HG03521 (cell line): ENCODE data around the gene SSUH2.
"Not testable (repeated sequence)": the region's sequence is repeated elsewhere in the genome, so short reads cannot be mapped to it uniquely, and the experiment has no call there.

Source experiments
- ATAC-seq: cut with Tn5 transposase; IDR thresholded peaks from one replicate; pipeline ENCODE4 v1.9.1; 2021; ENCODE audit warnings: mild to moderate bottlenecking, moderate library complexity; ENCODE audit not compliant: unreplicated experiment

The SSUH2 gene

GRCh38 chr3:8660175-8661118, 15.8 kb upstream of the SSUH2 start:
- ATAC-seq = no peak

DNA sequence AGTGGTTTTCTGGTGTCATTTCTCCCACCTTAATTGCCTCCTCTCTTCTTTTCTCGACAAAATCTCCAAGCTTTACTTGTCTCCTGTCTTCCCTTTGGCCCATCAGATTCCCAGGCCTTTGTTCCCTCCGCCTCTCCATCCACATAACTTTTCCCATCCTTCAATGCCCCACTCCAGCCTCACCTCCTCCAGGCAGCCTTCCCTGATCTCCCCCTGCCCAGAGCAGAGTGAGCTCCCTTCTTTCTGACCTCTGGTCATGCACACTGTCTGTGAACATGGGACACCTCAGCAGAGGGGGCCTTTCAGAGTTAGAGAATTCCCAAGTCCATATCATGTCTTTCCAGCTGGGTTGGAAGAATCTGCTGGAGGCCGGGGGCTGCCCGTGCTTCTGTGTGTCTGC, 14.6 kb upstream of the SSUH2 start:
- no peak for ATAC-seq

DNA sequence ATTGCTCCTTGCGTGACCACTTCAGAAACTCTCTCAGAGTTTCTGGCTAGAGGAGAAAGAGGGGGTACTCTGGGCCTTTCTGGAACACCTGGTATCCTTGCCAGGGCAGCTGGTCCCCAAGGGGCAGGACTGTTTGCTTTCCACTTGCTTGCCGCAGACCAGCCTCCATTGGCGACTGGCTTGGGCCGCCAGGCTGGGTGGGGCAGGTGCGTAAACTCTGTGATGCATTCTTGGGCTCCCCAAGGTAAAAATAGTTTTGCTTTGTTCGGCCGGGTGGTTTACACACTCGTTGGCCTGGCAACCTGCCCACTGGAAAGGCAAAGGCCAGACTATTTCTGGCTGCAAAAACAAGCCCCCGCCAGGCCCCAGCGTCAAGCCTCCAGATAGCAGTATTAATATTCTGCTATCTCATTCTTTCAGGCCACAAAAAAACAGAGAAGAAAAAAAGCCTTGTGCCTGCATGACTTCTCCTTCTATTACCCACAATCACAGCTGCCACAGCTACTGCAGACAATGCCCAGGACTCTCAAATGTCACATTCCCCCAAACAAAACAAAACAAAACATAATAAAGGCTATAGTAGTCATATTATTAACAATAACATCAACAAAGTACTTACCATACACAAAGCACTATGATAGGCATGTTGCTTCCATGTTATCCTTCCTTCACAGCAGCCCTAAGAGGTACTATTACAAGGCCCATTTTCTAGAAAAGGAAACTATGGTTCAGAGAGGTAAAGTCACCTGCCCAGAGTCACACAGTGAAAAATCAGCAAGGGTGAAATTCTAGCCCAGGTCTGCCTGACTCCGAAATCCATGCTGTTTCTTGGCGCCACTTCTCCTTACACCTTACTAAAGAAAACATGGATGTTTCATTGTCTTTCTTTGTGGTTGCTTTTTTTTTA, 14.0 kb upstream of the SSUH2 start:
- ATAC-seq = peak; percentile 80

DNA sequence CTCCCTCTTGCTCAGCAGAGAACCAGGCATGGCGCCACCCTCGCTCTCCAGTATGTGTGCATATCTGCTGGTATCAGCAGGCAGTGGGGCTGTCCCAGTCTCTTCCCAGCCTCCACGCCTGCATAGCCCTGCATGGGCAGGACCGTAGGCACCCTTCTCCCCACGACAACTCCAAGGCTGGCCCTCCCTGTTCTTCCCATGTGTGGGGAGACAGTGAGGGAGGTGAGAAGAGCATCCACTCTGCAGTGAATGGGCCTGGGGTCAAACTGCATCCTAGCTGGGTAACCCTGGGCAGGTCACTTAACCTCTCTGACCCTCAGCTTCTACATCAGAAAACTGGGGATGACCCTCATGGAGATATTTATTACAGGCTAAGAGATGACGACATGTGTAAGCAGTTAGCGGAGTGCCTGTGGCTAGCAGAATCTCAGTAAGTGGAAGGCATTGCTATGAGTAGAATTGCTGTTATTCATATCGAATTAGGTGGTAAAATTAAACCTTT, 13.3 kb upstream of the SSUH2 start:
- peak; percentile 31 for ATAC-seq

GRCh38 chr3:8656240-8656639, 11.6 kb upstream of the SSUH2 start:
- ATAC-seq = no peak

DNA sequence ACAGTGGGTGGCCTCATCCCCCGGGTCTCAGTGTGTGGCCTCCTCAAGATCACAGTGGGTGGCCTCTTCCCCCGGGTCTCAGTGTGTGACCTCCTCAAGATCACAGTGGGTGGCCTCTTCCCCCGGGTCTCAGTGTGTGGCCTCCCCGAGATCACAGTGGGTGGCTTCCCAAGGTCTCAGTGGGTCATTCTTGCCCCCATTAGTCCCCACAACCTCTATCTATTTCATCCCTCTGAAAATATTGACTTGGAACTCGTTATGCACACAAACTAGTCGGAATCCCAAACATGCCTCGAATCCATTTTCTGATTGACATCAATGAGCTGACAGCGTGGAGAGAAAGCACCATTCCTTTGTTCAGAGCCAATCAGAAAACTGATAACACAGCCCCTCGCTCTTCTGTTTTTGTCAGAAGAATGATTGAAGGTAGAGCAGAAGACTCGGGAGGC, 10.8 kb upstream of the SSUH2 start:
- ATAC-seq = no peak

- ATAC-seq = not testable (repeated sequence)
These were observed 10.2 kb upstream of the SSUH2 start for GRCh38 chr3:8654572-8655329.

DNA sequence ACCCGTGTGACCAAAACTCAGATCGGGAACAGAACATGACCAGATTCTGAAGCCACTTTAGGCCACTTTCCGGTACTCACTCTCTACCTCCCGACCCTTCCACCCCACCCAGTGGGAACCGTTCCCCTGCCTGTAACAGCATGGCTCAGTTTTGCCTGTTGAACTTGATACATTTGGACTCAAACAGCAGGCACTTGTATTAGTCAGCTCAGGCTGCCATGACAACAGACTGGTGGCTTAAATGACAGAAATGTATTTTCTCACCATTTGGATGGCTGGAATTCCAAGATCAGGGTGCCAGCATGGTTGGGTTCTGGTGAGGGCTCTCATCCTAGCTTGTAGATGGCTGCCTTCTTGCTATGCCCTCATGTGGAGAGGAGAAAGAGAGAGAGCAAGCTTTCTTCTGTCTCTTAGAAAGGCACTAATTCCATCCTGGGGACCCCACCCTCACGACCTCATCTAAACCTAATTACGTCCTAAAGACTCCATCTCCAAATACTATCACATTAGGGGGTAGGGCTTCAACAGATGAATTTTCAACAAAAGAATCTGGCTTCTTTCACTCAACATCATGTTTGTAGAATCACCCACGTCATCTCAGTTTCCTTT, 9.3 kb upstream of the SSUH2 start:
- ATAC-seq = no peak

- ATAC-seq = no peak
These were observed 7.9 kb upstream of the SSUH2 start for GRCh38 chr3:8652324-8652987.

GRCh38 chr3:8651418-8652323, 7.1 kb upstream of the SSUH2 start:
- ATAC-seq = no peak

DNA sequence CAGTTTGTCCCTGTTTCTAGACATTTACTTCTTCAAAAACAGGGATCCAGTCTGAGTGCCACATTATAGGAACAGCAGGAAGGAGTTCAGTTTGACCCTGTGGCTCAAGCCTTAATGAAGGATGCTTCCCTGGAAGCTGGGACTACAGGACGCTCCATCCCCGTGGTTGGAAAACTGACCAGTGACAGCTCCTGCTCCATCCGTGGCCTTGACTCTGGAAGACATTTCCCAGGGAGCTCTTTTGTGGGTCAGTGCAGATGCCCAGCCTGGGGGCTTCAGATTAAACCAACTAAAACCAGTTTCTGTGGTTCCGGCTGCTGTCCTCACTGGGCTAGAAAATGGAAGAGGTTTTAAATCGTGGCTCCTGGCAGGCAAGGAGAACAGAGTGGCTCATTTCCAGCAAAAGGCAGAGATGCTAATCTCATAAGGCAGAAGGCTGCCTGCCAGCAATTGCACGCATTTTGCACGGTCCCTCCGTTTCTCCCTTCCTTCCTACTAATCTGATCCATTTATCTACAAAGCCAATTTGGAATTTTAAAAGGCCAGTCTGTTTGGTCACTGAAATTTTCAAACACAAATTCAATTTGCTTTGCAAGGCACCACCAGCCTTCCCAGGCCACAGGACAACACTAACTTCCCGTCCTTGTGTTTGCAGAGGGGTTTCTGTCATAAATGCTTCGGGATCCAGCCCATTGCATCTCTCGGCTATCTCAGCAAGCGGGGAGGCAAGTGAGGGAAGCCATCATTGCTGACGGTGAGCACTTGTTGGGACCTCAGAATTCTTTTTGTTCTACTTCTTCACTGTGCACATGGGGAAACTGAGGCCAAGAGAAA, 6.2 kb upstream of the SSUH2 start:
- no peak for ATAC-seq

GRCh38 chr3:8649757-8650156, 5.2 kb upstream of the SSUH2 start:
- no peak for ATAC-seq

GRCh38 chr3:8648909-8649741, 4.5 kb upstream of the SSUH2 start:
- ATAC-seq = no peak

DNA sequence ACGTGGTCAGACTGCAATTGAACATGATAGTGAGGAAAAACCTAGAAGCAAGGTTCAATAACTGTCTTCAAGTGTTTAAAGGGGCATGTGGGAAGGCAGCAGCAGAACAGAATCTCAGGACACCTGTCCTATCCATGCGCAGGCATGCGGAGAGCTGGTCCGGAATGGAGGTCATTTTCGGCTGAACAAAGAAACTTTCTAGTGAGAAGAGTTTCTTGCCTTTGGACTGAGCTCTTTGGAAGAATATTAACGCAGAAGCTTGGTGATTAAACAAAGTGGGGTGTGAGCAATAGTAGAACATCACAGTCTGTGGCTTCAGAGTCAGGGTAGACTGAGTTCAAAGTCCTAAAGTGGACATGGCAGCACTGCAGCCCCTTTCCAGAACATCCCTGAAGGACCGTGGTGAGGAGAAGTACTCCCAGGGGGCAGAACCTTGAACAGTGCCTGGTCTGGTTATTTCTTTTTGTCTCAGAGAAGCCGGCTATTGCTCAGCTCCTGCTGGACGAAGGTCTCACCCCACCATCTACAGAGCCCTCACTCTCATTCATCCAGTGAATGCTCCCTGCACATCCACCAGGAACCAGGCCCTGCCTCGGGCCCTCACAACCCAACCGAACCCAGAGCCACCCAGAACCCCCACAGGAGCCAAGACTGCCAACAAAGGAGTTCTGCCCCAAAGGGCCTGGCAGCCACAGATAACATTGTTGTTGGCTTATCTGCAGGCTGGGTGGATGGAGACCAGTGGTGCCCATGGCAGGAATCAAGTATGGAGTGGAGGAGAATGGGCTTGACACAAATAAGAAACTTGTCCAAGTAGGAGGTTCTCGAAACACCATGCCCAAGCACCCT, 2.8 kb upstream of the SSUH2 start:
- no peak for ATAC-seq

GRCh38 chr3:8646313-8646938, 1.8 kb upstream of the SSUH2 start:
- ATAC-seq = no peak

- ATAC-seq = no peak
These were observed 1.1 kb upstream of the SSUH2 start for GRCh38 chr3:8645712-8646111.
